Caco-2 (cell line): Measurements from ENCODE around the gene JPH2. TPM values are rescaled to one million over a fixed set of nuclear protein-coding genes. Genes with fewer than 3 reads are reported as not detected.

Experiments used
- BruUV-seq: library from RNA; stranded (reverse); fragments of 400-500 nt; replicated peaks from 2 replicates; lab custom pipeline; 2021; lab: Mats Ljungman, UMichigan
- CTCF ChIA-PET: fragments of 300-600 bp; sonication (Branson Sonifier 250); formaldehyde crosslinking; loops from one replicate; lab custom pipeline; 2022; ENCODE audit warnings: antibody characterized with exemption; lab: Charles Lee
- POLR2A ChIA-PET: fragments of 300-600 bp; sonication (Branson Sonifier 250); formaldehyde crosslinking; loops from one replicate; lab custom pipeline; 2022; ENCODE audit warnings: antibody characterized with exemption; lab: Charles Lee
- DNase-seq, 2 experiments: peaks; one replicate each; pipeline versions ENCODE4 v3.0.0 to v3.0.0-alpha.2; 2020 to 2022
- H3K27me3 ChIP-seq: replicated peaks from 2 replicates; pipeline ENCODE4 v1.6.0; 2011; ENCODE audit warnings: low read length; ENCODE audit not compliant: control insufficient read depth, insufficient read depth
- H3K36me3 ChIP-seq: 2 replicates; pipeline ENCODE4 v1.5.1; 2011; ENCODE audit warnings: low read length; ENCODE audit not compliant: control insufficient read depth, insufficient read depth
- H3K4me1 ChIP-seq: fragments of 250-450 bp; sonication (Bioruptor Pico); 2 replicates; pipeline ENCODE4 v1.5.1; 2020; ENCODE audit warnings: mild to moderate bottlenecking
- H3K4me3 ChIP-seq: 2 replicates; pipeline ENCODE4 v1.5.1; 2011; ENCODE audit warnings: low read depth, mild to moderate bottlenecking, control low read depth, low read length
- H3K9me3 ChIP-seq: fragments of 250-450 bp; sonication (Bioruptor Pico); 2 replicates; pipeline ENCODE4 v1.5.1; 2020; ENCODE audit warnings: mild to moderate bottlenecking, moderate library complexity
- H3K27ac Mint-ChIP-seq: one replicate; pipeline ENCODE4 v1.8.0; 2022; ENCODE audit warnings: mixed read lengths; ENCODE audit not compliant: unreplicated experiment
- H3K27me3 Mint-ChIP-seq: one replicate; pipeline ENCODE4 v1.8.0; 2022; ENCODE audit warnings: mixed read lengths; ENCODE audit not compliant: insufficient read depth, unreplicated experiment
- H3K36me3 Mint-ChIP-seq: one replicate; pipeline ENCODE4 v1.8.0; 2022; ENCODE audit warnings: mild to moderate bottlenecking, mixed read lengths; ENCODE audit not compliant: insufficient read depth, unreplicated experiment
- H3K4me1 Mint-ChIP-seq: one replicate; pipeline ENCODE4 v1.8.0; 2022; ENCODE audit warnings: low read depth, mixed read lengths; ENCODE audit not compliant: unreplicated experiment
- H3K4me3 Mint-ChIP-seq: one replicate; pipeline ENCODE4 v1.8.0; 2022; ENCODE audit warnings: mild to moderate bottlenecking, moderate library complexity, mixed read lengths; ENCODE audit not compliant: unreplicated experiment
- H3K9me3 Mint-ChIP-seq: one replicate; pipeline ENCODE4 v1.8.0; 2022; ENCODE audit warnings: mixed read lengths; ENCODE audit not compliant: unreplicated experiment
- CTCF ChIP-seq, 2 experiments: fragments of 200-600 bp in 1 of 2; IDR thresholded peaks; 1 replicate in 1 of 2; 2 replicates in 1 of 2; pipeline versions ENCODE4 v1.5.1 to v1.8.0; 2011 to 2022; ENCODE audit warnings: antibody characterized with exemption in 1 of 2, control low read depth in 1 of 2, inconsistent platforms in 1 of 2, low read depth in 1 of 2, low read length in 1 of 2, mild to moderate bottlenecking in 1 of 2, moderate library complexity in 1 of 2; ENCODE audit not compliant: insufficient read depth in 1 of 2, severe bottlenecking in 1 of 2, unreplicated experiment in 1 of 2
- intact Hi-C: fragments of 100-400 bp; cut with micrococcal nuclease; formaldehyde crosslinking; loops from one replicate; pipeline ENCODE4 v1.10.0; 2022; ENCODE audit not compliant: unreplicated experiment
- total RNA-seq: library from RNA; stranded (reverse); gene quantifications from 2 replicates; pipeline ENCODE4 v1.2.3, GENCODE V29; 2022

The JPH2 gene
- total RNA-seq, 1 experiment from 2014 or later = 10.5 TPM

- POLR2A ChIA-PET = no interaction called here
- Histone ChIP-seq H3K9me3 (no peaks in the 10 kb centered on the region; the same call in 1 of the 2 replicates), H3K4me3 (no peak overlapping the region), H3K4me1 (no peaks in the 10 kb centered on the region), H3K27me3 (peaks cover 3% of the 10 kb centered on the region), H3K36me3 (no peaks in the 10 kb centered on the region)
- no peak overlapping the region for H3K27ac Mint-ChIP-seq
- no peaks in the 10 kb centered on the region for H3K36me3 Mint-ChIP-seq
- no peak overlapping the region for H3K4me3 Mint-ChIP-seq
- H3K27me3 Mint-ChIP-seq = peaks cover 43% of the 10 kb centered on the region
- peak in 1 of 2 experiments; percentile 39 for DNase-seq
- H3K9me3 Mint-ChIP-seq = no peaks in the 10 kb centered on the region
- BruUV-seq = no TSS peak
- intact Hi-C loops = no loop called here
- no peak for TF ChIP-seq CTCF (IDR thresholded peaks at IDR 0.05; ENCODE audit: insufficient read depth in 1 of 2, low read depth in 1 of 2, low read length in 1 of 2, severe bottlenecking in 1 of 2, unreplicated experiment in 1 of 2)
- no peaks in the 10 kb centered on the region for H3K4me1 Mint-ChIP-seq
- CTCF ChIA-PET = no interaction called here
Measured at GRCh38 chr20:44066645-44067606, 120.1 kb downstream of the JPH2 start.

- Histone ChIP-seq H3K4me3 (no peak overlapping the region), H3K27me3 (peaks cover 3% of the 10 kb centered on the region), H3K36me3 (no peaks in the 10 kb centered on the region), H3K4me1 (no peaks in the 10 kb centered on the region), H3K9me3 (no peaks in the 10 kb centered on the region; the same call in 1 of the 2 replicates)
- POLR2A ChIA-PET = no interaction called here
- no peak for TF ChIP-seq CTCF (IDR thresholded peaks at IDR 0.05; ENCODE audit: insufficient read depth in 1 of 2, low read depth in 1 of 2, low read length in 1 of 2, severe bottlenecking in 1 of 2, unreplicated experiment in 1 of 2)
- Mint-ChIP-seq H3K36me3 (no peaks in the 10 kb centered on the region), H3K9me3 (no peaks in the 10 kb centered on the region), H3K4me3 (no peak overlapping the region), H3K27ac (no peak overlapping the region), H3K27me3 (peaks cover 49% of the 10 kb centered on the region), H3K4me1 (no peaks in the 10 kb centered on the region)
- CTCF ChIA-PET = no interaction called here
- intact Hi-C loops = no loop called here
- DNase-seq = peak in 1 of 2 experiments; percentile 39
- BruUV-seq = no TSS peak
Measured at GRCh38 chr20:44065401-44066340, 121.3 kb downstream of the JPH2 start.
